Thyroid gland (tissue), 4 donors: ENCODE measurements around the gene PAM.

ENCODE experiments used
- CTCF ChIP-seq, 6 experiments: fragments of 200-600 bp in 3 of 6; fragments of 450-650 bp in 3 of 6; sonication (generic) in 3 of 6; IDR thresholded peaks; one replicate each; pipeline ENCODE4 v1.5.1; 2016 to 2019; ENCODE audit warnings: antibody characterized with exemption in 6 of 6, mild to moderate bottlenecking in 2 of 6, inconsistent platforms in 1 of 6, moderate library complexity in 1 of 6
- POLR2A ChIP-seq, 2 donors: fragments of 450-650 bp; IDR thresholded peaks; one replicate each; pipeline ENCODE4 v1.6.1; 2017; ENCODE audit warnings: antibody characterized with exemption in 2 of 2, mild to moderate bottlenecking in 2 of 2, moderate library complexity in 1 of 2

- TF ChIP-seq POLR2A (IDR thresholded peaks at IDR 0.05): no peak
- no peak for TF ChIP-seq CTCF (IDR thresholded peaks at IDR 0.05)
Measured at GRCh38 chr5:102794677-102795331, 39.7 kb downstream of the PAM start.
